Liver (tissue), 3 donors: ENCODE results near the gene CCDC54.

Experiments
- EGR1 ChIP-seq, 2 donors: IDR thresholded peaks; 2 replicates each; pipeline ENCODE4 v1.6.1; 2016 to 2018; ENCODE audit warnings: antibody characterized with exemption in 2 of 2, low read depth in 2 of 2
- FOXA1 ChIP-seq: IDR thresholded peaks from 2 replicates; pipeline ENCODE4 v1.6.1; 2016; ENCODE audit warnings: antibody characterized with exemption
- GABPA ChIP-seq, 2 donors: IDR thresholded peaks in 1 of 2; conservative IDR thresholded peaks in 1 of 2; 2 replicates each; pipeline ENCODE4 v1.6.1; 2016; ENCODE audit warnings: antibody characterized with exemption in 2 of 2, mild to moderate bottlenecking in 1 of 2, moderate library complexity in 1 of 2
- JUND ChIP-seq, 2 donors: IDR thresholded peaks; 2 replicates each; pipeline ENCODE4 v1.6.1; 2016; ENCODE audit warnings: antibody characterized with exemption in 2 of 2
- RAD21 ChIP-seq, 2 donors: IDR thresholded peaks; 2 replicates each; pipeline ENCODE4 v1.6.1; 2016; ENCODE audit warnings: antibody characterized with exemption in 2 of 2, mild to moderate bottlenecking in 2 of 2
- SP1 ChIP-seq: IDR thresholded peaks from 2 replicates; pipeline ENCODE4 v1.6.1; 2018; ENCODE audit warnings: antibody characterized with exemption, mild to moderate bottlenecking
- YY1 ChIP-seq: IDR thresholded peaks from 2 replicates; pipeline ENCODE4 v1.6.1; 2016; ENCODE audit warnings: antibody characterized with exemption, mild to moderate bottlenecking
- TF ChIP-seq, protein P1 (sequence below): fragments of 150-350 bp; IDR thresholded peaks from 2 replicates; pipeline ENCODE4 v1.5.1; 2017; ENCODE audit warnings: improper control_type of control experiment, low read depth, low read length; ENCODE audit not compliant: missing input control
- TF ChIP-seq, protein P2 (sequence below): IDR thresholded peaks from 2 replicates; pipeline ENCODE4 v1.6.1; 2016; ENCODE audit warnings: antibody characterized with exemption
- TF ChIP-seq, protein P3 (sequence below): IDR thresholded peaks from 2 replicates; pipeline ENCODE4 v1.6.1; 2016; ENCODE audit warnings: antibody characterized with exemption
- TF ChIP-seq, protein P4 (sequence below): IDR thresholded peaks from 2 replicates; pipeline ENCODE4 v1.6.1; 2016; ENCODE audit warnings: antibody characterized with exemption
- TF ChIP-seq, protein P5 (sequence below): IDR thresholded peaks from 2 replicates; pipeline ENCODE4 v1.6.1; 2016; ENCODE audit warnings: antibody characterized with exemption, mild to moderate bottlenecking
- donor health status: healthy.
- donor health status: healthy.

DNA sequence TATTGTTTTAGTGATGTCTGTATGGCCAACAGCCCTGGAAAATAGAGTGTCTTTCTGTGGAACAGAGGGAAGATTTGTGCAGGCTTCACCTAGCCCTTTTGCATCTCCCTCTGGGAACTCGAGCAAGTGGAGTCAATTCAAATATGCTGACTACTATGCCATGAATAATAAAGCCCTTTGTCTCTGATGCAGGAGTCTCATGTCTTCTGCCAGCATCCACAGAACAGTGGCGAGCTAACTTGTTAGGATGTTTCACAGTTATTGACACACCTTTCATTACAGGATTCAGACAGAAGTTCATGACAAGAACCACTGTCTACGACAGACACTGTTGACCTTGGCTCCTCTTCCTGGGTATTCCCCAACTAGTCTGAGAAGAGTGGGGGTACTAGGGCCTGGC is 15.6 kb upstream of the CCDC54 start:
- TF ChIP-seq FOXA1 (no peak), GABPA (IDR thresholded peaks at IDR 0.05 in 1 of 2, conservative IDR thresholded peaks at IDR 0.05 in 1 of 2) (no peak), YY1 (no peak), JUND (IDR thresholded peaks at IDR 0.05) (no peak), RAD21 (IDR thresholded peaks at IDR 0.05) (no peak), SP1 (no peak), EGR1 (IDR thresholded peaks at IDR 0.05; ENCODE audit: low read depth in 2 of 2) (no peak)
- TF ChIP-seq, protein P1, sequence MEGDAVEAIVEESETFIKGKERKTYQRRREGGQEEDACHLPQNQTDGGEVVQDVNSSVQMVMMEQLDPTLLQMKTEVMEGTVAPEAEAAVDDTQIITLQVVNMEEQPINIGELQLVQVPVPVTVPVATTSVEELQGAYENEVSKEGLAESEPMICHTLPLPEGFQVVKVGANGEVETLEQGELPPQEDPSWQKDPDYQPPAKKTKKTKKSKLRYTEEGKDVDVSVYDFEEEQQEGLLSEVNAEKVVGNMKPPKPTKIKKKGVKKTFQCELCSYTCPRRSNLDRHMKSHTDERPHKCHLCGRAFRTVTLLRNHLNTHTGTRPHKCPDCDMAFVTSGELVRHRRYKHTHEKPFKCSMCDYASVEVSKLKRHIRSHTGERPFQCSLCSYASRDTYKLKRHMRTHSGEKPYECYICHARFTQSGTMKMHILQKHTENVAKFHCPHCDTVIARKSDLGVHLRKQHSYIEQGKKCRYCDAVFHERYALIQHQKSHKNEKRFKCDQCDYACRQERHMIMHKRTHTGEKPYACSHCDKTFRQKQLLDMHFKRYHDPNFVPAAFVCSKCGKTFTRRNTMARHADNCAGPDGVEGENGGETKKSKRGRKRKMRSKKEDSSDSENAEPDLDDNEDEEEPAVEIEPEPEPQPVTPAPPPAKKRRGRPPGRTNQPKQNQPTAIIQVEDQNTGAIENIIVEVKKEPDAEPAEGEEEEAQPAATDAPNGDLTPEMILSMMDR, result no peak
- TF ChIP-seq, protein P2, sequence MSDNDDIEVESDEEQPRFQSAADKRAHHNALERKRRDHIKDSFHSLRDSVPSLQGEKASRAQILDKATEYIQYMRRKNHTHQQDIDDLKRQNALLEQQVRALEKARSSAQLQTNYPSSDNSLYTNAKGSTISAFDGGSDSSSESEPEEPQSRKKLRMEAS, result no peak
- TF ChIP-seq, protein P3, sequence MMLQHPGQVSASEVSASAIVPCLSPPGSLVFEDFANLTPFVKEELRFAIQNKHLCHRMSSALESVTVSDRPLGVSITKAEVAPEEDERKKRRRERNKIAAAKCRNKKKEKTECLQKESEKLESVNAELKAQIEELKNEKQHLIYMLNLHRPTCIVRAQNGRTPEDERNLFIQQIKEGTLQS, result no peak
- TF ChIP-seq, protein P4, sequence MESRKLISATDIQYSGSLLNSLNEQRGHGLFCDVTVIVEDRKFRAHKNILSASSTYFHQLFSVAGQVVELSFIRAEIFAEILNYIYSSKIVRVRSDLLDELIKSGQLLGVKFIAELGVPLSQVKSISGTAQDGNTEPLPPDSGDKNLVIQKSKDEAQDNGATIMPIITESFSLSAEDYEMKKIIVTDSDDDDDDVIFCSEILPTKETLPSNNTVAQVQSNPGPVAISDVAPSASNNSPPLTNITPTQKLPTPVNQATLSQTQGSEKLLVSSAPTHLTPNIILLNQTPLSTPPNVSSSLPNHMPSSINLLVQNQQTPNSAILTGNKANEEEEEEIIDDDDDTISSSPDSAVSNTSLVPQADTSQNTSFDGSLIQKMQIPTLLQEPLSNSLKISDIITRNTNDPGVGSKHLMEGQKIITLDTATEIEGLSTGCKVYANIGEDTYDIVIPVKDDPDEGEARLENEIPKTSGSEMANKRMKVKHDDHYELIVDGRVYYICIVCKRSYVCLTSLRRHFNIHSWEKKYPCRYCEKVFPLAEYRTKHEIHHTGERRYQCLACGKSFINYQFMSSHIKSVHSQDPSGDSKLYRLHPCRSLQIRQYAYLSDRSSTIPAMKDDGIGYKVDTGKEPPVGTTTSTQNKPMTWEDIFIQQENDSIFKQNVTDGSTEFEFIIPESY, result no peak
- TF ChIP-seq, protein P5, sequence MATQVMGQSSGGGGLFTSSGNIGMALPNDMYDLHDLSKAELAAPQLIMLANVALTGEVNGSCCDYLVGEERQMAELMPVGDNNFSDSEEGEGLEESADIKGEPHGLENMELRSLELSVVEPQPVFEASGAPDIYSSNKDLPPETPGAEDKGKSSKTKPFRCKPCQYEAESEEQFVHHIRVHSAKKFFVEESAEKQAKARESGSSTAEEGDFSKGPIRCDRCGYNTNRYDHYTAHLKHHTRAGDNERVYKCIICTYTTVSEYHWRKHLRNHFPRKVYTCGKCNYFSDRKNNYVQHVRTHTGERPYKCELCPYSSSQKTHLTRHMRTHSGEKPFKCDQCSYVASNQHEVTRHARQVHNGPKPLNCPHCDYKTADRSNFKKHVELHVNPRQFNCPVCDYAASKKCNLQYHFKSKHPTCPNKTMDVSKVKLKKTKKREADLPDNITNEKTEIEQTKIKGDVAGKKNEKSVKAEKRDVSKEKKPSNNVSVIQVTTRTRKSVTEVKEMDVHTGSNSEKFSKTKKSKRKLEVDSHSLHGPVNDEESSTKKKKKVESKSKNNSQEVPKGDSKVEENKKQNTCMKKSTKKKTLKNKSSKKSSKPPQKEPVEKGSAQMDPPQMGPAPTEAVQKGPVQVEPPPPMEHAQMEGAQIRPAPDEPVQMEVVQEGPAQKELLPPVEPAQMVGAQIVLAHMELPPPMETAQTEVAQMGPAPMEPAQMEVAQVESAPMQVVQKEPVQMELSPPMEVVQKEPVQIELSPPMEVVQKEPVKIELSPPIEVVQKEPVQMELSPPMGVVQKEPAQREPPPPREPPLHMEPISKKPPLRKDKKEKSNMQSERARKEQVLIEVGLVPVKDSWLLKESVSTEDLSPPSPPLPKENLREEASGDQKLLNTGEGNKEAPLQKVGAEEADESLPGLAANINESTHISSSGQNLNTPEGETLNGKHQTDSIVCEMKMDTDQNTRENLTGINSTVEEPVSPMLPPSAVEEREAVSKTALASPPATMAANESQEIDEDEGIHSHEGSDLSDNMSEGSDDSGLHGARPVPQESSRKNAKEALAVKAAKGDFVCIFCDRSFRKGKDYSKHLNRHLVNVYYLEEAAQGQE, result no peak
